HCT116 (cell line): ENCODE data around the gene ADGRG4. TPM values are rescaled to one million over a fixed set of nuclear protein-coding genes. Genes with fewer than 3 reads are reported as not detected.

Experiments used
- ATAC-seq: fragments of 200-7000 bp; cut with Tn5 transposase; 2 replicates; pipeline ENCODE4 v1.9.1; 2020; ENCODE audit warnings: mild to moderate bottlenecking, moderate library complexity
- BruUV-seq: library from RNA; stranded (reverse); fragments of 400-500 nt; replicated peaks from 2 replicates; lab custom pipeline; 2021; lab: Mats Ljungman, UMichigan
- CTCF ChIA-PET: fragments of 300-600 bp; sonication (Branson Sonifier 250); formaldehyde crosslinking; loops from one replicate; lab custom pipeline; 2021; ENCODE audit warnings: antibody characterized with exemption; lab: Charles Lee
- POLR2A ChIA-PET: fragments of 300-600, 350-600 bp; sonication (Branson Sonifier 250); formaldehyde crosslinking; loops from one replicate; lab custom pipeline; 2021; ENCODE audit warnings: antibody characterized with exemption; lab: Charles Lee
- RAD21 ChIA-PET, 2 experiments: fragments of 300-600 bp; sonication (Branson Sonifier 250); formaldehyde crosslinking; loops; one replicate each; lab custom pipeline; 2023; ENCODE audit warnings: low total read pairs in 2 of 2; ENCODE audit not compliant: uncharacterized antibody in 2 of 2, unreplicated experiment in 2 of 2, low non-redundant PET in 1 of 2; lab: Charles Lee
- DNase-seq: peaks from one replicate; pipeline ENCODE4 v3.0.0-alpha.2; 2010; ENCODE audit warnings: low read depth, low spot score
- H2AFZ ChIP-seq: fragments of 200-600 bp; shearing (Covaris generic), sonication (generic); 2 replicates; pipeline ENCODE4 v1.6.1; 2017; ENCODE audit warnings: low read depth, mixed run types, mixed read lengths, antibody characterized with exemption, low read length; ENCODE audit not compliant: poor library complexity, severe bottlenecking
- H3K27ac ChIP-seq: 2 replicates; pipeline ENCODE4 v1.5.1; 2012; ENCODE audit warnings: low read depth, low read length
- H3K27me3 ChIP-seq: fragments of 200-600 bp; sonication (generic); 2 replicates; pipeline ENCODE4 v1.6.1; 2016; ENCODE audit warnings: mixed run types, low read length, mixed read lengths; ENCODE audit not compliant: insufficient read depth
- H3K36me3 ChIP-seq, 2 experiments: fragments of 200-500 bp in 1 of 2; fragments of 200-600 bp in 1 of 2; sonication (Bioruptor generic) in 1 of 2; sonication (generic) in 1 of 2; 2 replicates each; pipeline versions ENCODE4 v1.5.1 to v1.6.1; 2014 to 2016; ENCODE audit warnings: low read length in 2 of 2, inconsistent platforms in 1 of 2, mixed read lengths in 1 of 2, mixed run types in 1 of 2; ENCODE audit not compliant: insufficient read depth in 2 of 2, control insufficient read depth in 1 of 2
- H3K4me1 ChIP-seq, 2 experiments: fragments of 200-600 bp in 1 of 2; sonication (generic) in 1 of 2; 2 replicates each; pipeline versions ENCODE4 v1.5.1 to v1.6.1; 2012 to 2017; ENCODE audit warnings: low read length in 2 of 2, inconsistent platforms in 1 of 2, mild to moderate bottlenecking in 1 of 2, mixed read lengths in 1 of 2, mixed run types in 1 of 2, moderate library complexity in 1 of 2; ENCODE audit not compliant: insufficient read depth in 2 of 2, control insufficient read depth in 1 of 2
- H3K4me2 ChIP-seq: fragments of 200-600 bp; sonication (generic); 2 replicates; pipeline ENCODE4 v1.6.1; 2017; ENCODE audit warnings: mixed run types, low read length, mixed read lengths
- H3K4me3 ChIP-seq, 2 experiments: fragments of 200-600 bp in 1 of 2; sonication (generic) in 1 of 2; replicated peaks in 1 of 2; 2 replicates each; pipeline ENCODE4 v1.5.1; 2011 to 2016; ENCODE audit warnings: low read length in 2 of 2, control low read depth in 1 of 2, low read depth in 1 of 2, mild to moderate bottlenecking in 1 of 2, mixed read lengths in 1 of 2, mixed run types in 1 of 2
- H3K79me2 ChIP-seq: fragments of 200-600 bp; sonication (generic); 2 replicates; pipeline ENCODE4 v1.6.1; 2017; ENCODE audit warnings: mild to moderate bottlenecking, mixed run types, low read length, moderate library complexity, mixed read lengths; ENCODE audit not compliant: insufficient read depth
- H3K9ac ChIP-seq: fragments of 200-600 bp; sonication (generic); 2 replicates; pipeline ENCODE4 v1.6.1; 2016; ENCODE audit warnings: low read length, mixed read lengths
- H3K9me2 ChIP-seq: fragments of 200-600 bp; sonication (generic), shearing (Covaris generic); 2 replicates; pipeline ENCODE4 v1.6.1; 2017; ENCODE audit warnings: mixed run types, mild to moderate bottlenecking, moderate library complexity; ENCODE audit not compliant: insufficient read depth
- H3K9me3 ChIP-seq, 2 experiments: fragments of 200-500 bp in 1 of 2; fragments of 200-600 bp in 1 of 2; sonication (Bioruptor generic) in 1 of 2; sonication (generic) in 1 of 2; 2 replicates each; pipeline ENCODE4 v1.6.1; 2014 to 2017; ENCODE audit warnings: low read length in 2 of 2, mixed read lengths in 2 of 2, inconsistent platforms in 1 of 2, low read depth in 1 of 2, mild to moderate bottlenecking in 1 of 2, mixed run types in 1 of 2, moderate library complexity in 1 of 2; ENCODE audit not compliant: control insufficient read depth in 1 of 2, insufficient read depth in 1 of 2
- H4K20me1 ChIP-seq: fragments of 200-600 bp; sonication (generic), shearing (Covaris generic); 2 replicates; pipeline ENCODE4 v1.6.1; 2017; ENCODE audit warnings: mixed run types, mild to moderate bottlenecking, moderate library complexity; ENCODE audit not compliant: insufficient read depth
- ATF3 ChIP-seq: IDR thresholded peaks from 2 replicates; pipeline ENCODE4 v1.6.1; 2012
- CBX3 ChIP-seq: IDR thresholded peaks from 2 replicates; pipeline ENCODE4 v1.6.1; 2012; ENCODE audit warnings: low read depth
- EZH2 ChIP-seq: fragments of 200-600 bp; sonication (generic); IDR thresholded peaks from 2 replicates; pipeline ENCODE4 v1.6.1; 2017; ENCODE audit warnings: antibody characterized with exemption, mixed run types
- EZH2phosphoT487 ChIP-seq: fragments of 200-600 bp; IDR thresholded peaks from 2 replicates; pipeline ENCODE4 v1.6.1; 2018; ENCODE audit warnings: antibody characterized with exemption, borderline replicate concordance
- FOSL1 ChIP-seq: IDR thresholded peaks from 2 replicates; pipeline ENCODE4 v1.6.1; 2012; ENCODE audit warnings: low read depth
- JUND ChIP-seq: IDR thresholded peaks from 2 replicates; pipeline ENCODE4 v1.6.1; 2012
- MAX ChIP-seq: IDR thresholded peaks from 2 replicates; pipeline ENCODE4 v1.6.1; 2012
- POLR2AphosphoS5 ChIP-seq: IDR thresholded peaks from 2 replicates; pipeline ENCODE4 v1.6.1; 2011; ENCODE audit warnings: mild to moderate bottlenecking, low read depth, low read length, moderate library complexity
- RAD21 ChIP-seq: IDR thresholded peaks from 2 replicates; pipeline ENCODE4 v1.6.1; 2012; ENCODE audit warnings: low read depth, mild to moderate bottlenecking
- SIN3A ChIP-seq: IDR thresholded peaks from 2 replicates; pipeline ENCODE4 v1.6.1; 2012; ENCODE audit warnings: low read depth
- TCF7L2 ChIP-seq: IDR thresholded peaks from 2 replicates; pipeline ENCODE4 v1.7.0; 2011; ENCODE audit warnings: borderline replicate concordance, inconsistent platforms; ENCODE audit not compliant: insufficient read depth, insufficient read length; ENCODE audit errors: extremely low read depth
- YY1 ChIP-seq: IDR thresholded peaks from 2 replicates; pipeline ENCODE4 v1.6.1; 2011; ENCODE audit warnings: low read length, low read depth, moderate library complexity, mild to moderate bottlenecking; ENCODE audit not compliant: insufficient replicate concordance; ENCODE audit errors: extremely low read depth
- ZBTB33 ChIP-seq: IDR thresholded peaks from 2 replicates; pipeline ENCODE4 v1.6.1; 2011; ENCODE audit warnings: mild to moderate bottlenecking, low read length, moderate library complexity; ENCODE audit not compliant: insufficient replicate concordance; ENCODE audit errors: extremely low read depth
- ZFX ChIP-seq: fragments of 450-650 bp; IDR thresholded peaks from 2 replicates; pipeline ENCODE4 v1.6.1; 2017
- ZNF274 ChIP-seq: fragments of 200-500 bp; sonication (Bioruptor generic); IDR thresholded peaks from 2 replicates; pipeline ENCODE4 v1.6.1; 2014; ENCODE audit warnings: mild to moderate bottlenecking, low read depth, low read length, inconsistent platforms
- intact Hi-C: fragments of 100-400 bp; cut with micrococcal nuclease; formaldehyde crosslinking; loops from 2 replicates; pipeline ENCODE4 v1.10.0; 2022
- total RNA-seq: library from RNA; stranded (reverse); gene quantifications from one replicate; pipeline ENCODE4 v1.2.1, GENCODE V29; 2021; ENCODE audit not compliant: unreplicated experiment

Gene ADGRG4
- total RNA-seq, 1 experiment from 2014 or later = not detected

GRCh38 chrX:136453114-136453513, 152.4 kb downstream of the ADGRG4 start:
- Histone ChIP-seq H3K9me3 (no peaks in the 10 kb centered on the region), H3K9ac (no peak overlapping the region), H3K27ac (no peak overlapping the region), H3K27me3 (no peaks in the 10 kb centered on the region), H3K4me2 (no peak overlapping the region), H3K4me3 (no peak overlapping the region), H4K20me1 (no peaks in the 10 kb centered on the region), H3K79me2 (no peaks in the 10 kb centered on the region), H3K9me2 (no peaks in the 10 kb centered on the region), H3K36me3 (no peaks in the 10 kb centered on the region), H3K4me1 (peaks cover 2 to 6% of the 10 kb centered on the region in 2 experiments; a peak in 1 of 4 replicates)
- ChIA-PET RAD21 (no interaction called here), POLR2A (no interaction called here), CTCF (no interaction called here)
- DNase-seq (no peak), ATAC-seq (no peak)
- intact Hi-C loops = no loop called here
- BruUV-seq = no TSS peak
- TF ChIP-seq FOSL1 (no peak), EZH2 (no peak), ZNF274 (no peak), POLR2AphosphoS5 (no peak), ZBTB33 (no peak), TCF7L2 (no peak), EZH2phosphoT487 (no peak), MAX (no peak), SIN3A (no peak), ATF3 (no peak), RAD21 (no peak), JUND (no peak), YY1 (no peak), CBX3 (no peak), ZFX (no peak)
- TF ChIP-seq, all 23 proteins: peak for 0
- H2AFZ ChIP-seq = no peak overlapping the region
